COLO829 (cell line): ENCODE results near the gene INKA2.
"Not testable (repeated sequence)": the region's sequence is repeated elsewhere in the genome, so short reads cannot be mapped to it uniquely, and the experiment has no call there.

Experiments used
- DNase-seq: peaks from one replicate; pipeline ENCODE4 v3.0.0; 2012; ENCODE audit warnings: low spot score

INKA2 gene

DNA sequence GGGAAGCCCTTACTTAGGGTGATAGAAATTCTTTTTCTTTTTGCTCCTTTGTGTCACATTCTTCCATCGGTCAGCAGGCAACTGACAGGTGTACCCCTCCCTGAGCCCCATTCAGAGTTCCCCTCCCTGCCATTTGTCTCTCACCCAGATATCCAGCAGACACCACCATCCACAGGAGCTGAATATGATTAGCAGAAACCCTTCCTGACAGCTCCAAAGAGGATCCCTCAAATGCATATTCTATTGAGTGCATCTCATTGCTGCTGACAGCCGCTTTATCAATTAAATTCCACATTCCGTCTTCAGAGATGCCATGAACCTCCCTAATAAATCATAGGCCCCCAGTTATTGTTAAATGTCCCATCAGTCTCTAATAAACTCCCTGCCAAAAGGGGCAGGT is 10.4 kb upstream of the INKA2 start:
- DNase-seq, result no peak

DNA sequence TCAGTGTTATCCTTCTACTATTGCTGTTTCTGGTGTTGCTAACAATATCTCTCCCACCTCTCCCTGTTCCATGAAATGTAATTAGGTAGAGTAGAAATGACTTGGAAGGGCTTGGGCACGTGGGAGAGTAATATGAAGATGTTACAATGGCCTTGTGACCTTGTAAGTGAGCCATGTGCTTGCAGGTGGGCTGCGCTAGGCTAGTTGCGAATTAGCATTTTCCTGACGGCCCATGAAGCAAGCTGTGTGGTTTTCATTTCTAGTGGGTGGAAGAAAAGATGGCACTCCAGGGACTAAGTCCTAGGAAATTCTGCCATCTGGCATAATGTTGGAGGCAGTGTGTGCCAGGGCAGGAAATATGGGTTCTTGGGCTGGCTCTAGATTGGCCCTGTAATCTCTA is 8.8 kb upstream of the INKA2 start:
- no peak for DNase-seq

DNA sequence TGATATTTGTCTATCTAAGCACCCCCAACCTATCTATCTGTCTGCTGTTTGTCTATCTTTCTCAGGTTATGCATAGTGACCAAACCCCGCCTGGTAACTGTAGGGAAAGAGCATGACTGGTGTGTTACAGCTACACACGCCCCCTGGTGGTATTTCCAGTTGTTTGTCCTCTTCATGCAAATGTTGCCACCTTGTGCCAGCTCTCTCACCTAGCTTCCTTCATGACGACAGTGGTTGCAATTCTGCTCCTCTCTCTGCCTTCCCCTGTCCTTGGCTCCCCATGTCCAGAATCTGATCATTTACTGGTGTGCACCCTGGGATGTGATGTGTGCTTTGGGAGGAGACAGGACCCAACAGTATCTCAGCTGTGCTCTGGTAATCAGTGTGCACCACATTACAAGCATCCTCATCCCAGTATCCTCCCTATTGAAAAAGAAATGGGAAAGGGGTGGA is 8.1 kb upstream of the INKA2 start:
- peak; percentile 44 for DNase-seq

DNA sequence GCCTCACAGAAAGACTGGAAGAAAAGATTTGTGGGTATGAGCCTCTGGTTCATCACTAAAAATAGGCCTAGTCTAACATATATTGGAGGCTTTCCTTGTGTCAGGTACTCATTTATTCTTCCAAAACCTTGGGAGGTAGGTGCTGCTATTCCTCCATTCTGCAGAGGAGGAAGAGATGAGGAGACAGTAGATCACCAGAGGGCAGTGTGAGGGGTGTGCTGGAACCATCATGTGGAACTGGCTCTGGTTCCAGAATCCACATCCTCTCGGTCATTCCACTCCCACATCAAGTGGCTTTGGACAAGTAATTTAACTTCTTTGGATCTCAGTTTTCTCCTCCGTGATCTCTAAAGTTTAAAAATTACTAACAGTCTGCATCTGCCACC is 7.4 kb upstream of the INKA2 start:
- no peak for DNase-seq

DNA sequence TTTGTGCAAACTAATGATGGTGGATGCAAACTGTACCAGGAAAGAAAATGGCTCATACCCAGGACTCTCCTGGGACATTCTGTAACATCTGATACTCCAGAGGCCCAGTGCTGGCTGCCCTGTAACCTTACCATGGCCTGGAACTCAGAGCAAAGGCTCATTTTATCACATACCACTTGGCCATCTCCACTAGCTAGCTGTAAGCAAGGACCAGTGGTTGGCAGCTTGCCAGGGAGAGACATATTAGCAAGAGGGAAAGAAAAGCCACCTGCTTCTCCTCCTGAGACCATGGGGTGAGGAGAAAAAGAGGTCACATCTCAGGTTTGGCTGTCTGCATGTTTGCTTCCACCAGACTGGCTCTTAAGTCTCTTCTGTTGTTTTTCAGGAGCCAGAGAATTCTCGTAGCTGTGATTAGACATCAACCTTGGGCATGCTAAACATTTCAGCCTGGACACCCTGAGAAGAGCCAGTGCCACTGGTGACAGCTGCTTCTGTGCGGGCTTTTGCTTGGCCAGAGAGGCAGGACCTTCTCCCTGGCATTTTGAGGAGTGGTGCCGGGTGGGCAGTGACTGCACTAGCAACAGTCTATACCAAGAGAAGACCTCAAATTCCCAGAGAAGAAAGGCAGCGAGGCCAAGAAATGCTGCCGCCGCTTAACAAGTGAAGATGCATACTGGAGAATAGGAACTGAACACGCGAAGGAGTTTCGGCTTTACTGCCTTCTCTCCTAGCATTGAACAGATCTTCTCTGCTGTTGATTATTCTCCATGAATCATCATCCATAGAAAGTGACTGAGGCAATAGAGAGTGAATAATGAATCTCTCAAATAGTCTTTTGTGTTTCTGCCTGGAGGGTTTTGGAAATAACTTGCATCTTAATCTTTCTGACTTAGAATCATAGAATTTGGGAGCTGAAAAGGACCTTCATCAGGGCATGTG is 6.7 kb upstream of the INKA2 start:
- peak; percentile 22 for DNase-seq

DNA sequence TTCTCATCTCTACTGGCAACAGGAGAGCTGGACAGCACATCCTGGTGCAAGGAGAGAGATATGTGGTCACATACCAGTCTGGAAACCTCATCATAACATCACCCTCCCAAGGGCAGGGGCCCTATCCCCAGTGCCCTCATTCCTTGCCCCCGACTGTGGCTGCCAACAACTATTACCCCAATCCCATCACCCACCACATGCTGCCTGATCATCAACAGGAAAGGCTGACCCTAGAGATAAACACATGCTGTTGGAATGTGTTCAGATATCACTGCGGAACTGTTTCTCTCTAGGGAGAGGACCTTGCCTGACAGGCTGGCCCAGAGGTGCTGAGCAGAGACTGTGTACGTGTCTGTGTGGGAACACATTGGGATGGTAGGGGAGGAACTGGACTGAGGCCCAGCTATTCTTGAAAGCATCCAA is 4.5 kb upstream of the INKA2 start:
- no peak for DNase-seq

DNA sequence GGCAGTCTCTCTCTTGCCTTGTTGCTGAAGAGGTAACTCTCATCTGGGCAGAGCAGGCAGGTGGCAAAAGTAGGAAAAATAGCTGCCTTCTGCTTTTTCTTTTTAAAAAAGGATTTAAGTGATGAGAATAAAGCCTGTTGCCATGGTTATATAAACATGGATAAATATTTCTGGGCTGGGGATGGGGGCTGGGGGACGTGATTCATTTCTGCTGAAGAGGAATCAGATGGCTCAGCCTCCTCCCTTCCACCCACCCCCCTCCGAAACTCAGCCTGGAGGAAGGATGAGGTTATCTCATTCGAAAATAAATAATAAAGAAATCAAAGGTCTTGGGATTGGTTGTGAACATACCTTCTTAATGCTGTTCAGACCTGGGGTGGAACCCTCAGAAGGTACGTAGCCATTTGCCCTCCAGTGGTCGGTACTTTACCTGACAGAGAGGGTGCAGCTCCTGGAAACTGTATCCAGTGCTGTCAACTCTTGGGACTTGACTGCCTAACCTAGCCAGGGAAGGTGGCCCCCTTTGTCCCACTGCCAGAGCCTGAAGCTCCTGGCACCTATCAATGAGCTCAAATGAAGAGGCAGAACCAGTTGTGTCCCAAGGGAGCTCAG is 3.8 kb upstream of the INKA2 start:
- DNase-seq, result no peak

DNA sequence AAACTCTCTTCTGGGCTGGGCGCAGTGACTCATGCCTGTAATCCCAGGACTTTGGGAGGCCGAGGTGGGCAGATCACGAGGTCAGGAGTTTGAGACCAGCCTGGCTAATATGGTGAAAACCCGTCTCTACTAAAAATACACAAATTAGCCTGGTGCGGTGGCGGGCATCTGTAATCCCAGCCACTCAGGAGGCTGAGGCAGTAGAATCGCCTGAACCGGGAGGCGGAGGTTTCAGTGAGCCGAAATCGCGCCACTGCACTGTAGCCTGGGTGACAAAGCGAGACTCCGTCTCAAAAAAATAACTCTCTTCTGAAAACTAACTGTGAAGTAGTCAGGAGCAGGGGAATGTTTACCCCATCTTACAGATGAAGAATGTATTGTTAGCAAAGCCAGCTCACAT is 3.1 kb upstream of the INKA2 start:
- DNase-seq, result not testable (repeated sequence)

DNA sequence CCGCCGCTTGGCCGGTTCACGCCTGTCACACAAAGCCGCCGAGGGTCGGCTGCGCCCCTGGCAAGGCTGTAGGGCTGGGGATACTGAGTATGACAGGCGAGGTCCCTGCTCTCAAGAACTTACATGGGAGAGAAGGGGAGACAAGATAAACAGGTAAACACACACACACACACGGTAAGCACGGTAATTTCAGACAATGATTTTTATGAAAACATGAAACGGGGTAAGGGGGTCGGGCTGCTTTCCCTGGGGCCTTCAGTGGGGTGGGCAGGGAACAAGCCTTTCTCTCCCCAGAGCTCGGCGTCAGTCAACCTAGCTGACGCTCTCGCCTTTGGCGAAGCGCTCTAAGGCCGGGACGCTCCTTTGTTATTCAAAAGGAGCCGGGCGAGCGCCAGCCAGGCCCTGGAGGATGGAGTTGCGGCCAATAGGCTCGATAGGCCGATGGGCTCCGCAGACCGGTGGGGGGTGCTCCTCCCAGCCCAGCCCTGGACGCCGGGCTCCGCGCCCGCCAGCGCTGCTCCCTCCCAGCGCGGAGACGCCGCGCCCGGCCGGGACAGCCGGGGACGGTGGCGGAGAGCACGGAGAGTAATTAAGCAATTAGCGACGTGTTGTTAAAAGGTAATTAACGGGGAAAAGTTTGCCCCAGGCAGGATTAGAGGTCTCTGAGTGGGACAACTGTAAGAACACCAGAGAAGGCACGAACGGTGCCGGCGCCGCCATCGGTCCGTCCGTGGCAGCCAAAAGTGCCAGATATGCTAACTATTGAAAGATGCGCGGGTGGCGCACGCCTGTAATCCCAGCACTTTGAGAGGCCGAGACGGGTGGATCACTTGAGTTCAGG is 950 bp upstream of the INKA2 start:
- DNase-seq, result no peak

DNA sequence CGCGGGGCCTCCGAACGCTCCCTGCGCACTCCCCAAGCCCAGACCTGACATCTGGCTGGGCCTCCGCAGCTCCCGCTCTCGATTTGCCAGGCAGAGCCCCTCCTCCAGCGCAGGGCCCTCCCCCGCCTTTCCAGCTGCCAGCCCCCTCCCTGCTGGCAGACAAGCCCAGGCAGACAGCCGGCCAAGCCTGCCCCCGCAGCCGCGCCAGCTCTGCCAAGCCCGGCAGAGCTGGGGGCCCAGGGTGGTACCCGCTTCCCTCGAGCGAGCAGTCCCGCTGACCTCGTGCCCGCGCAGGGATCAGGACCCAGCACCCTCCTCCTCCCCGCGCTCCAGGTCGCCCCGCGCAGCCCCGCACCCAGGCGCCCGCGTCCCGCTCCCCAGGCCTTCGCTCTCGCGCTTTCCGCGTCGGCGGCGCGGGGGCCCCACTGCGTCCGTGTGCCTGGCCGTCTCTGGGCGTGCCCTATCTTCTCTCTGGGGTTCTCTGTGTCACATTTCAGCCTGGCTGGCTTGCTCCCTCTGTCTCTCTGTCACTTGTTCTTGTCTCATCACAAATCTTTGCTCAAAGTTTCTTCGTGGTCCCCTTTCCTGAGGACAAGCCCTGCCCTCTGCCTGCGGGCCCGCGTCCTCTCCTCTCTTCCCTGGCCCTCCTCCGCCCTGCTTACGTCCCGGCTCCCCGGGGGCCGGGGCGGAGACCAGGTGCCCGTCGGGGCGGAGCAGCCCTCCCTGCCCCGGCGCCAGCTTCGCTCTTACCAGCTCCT is 580 bp downstream of the INKA2 start:
- no peak for DNase-seq

DNA sequence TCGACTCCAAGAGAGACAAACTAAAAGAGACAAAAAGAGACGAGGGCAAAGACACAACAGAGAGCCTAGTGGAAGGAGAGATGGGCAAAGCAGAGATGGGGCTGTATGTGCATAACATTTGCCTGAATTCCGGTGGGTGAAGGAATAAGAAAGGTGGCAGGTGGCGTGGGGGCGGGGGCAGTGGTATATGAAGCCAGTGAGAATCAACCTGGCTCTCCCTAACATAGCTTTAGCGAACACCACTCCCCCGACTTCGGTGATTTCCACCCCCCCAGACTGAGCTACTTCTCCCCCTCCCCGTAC is 1.1 kb downstream of the INKA2 start:
- DNase-seq, result no peak

DNA sequence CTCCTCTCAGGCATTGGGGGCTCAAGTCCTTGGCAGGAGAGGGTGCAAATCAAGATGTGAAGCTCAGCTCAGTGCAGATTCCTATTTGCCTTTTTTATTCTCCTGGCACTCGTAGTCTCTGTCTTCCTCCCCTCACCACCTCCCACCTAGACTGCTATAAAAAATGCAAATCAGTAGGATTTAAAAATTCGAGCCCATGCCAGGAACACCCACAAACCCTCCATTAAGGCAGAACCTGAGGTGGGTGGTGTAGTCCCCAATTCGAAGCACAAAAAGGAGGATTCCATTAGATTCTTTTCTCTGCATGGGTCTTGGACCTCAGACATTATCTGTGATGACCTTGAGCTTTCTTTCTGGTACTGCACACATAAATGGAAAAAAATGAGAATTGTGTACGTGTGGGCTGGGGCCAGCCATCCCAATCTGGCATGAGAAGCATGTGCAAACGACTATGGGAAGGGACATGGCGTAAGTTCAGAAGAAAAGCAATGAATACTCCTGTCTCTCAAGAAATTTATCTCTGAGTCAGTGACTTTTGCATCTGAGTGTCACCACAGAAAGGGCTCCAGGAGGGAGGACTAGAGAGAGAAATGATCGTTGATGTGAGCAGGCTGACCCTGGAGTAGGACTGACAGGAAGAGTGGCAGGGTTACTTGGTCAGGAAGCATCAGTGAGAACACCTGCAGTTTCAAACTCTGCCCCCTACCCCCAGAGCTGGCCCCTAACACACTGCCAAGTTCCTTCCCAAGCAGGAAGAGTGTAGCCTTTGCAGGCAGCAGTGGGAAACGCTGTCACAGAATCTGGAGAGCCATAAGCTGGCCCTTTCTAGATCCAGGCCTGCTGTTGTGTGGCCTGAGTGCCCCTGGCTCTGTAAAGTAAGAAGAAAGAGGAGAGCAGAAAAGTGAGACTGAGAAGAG is 1.7 kb downstream of the INKA2 start:
- no peak for DNase-seq

DNA sequence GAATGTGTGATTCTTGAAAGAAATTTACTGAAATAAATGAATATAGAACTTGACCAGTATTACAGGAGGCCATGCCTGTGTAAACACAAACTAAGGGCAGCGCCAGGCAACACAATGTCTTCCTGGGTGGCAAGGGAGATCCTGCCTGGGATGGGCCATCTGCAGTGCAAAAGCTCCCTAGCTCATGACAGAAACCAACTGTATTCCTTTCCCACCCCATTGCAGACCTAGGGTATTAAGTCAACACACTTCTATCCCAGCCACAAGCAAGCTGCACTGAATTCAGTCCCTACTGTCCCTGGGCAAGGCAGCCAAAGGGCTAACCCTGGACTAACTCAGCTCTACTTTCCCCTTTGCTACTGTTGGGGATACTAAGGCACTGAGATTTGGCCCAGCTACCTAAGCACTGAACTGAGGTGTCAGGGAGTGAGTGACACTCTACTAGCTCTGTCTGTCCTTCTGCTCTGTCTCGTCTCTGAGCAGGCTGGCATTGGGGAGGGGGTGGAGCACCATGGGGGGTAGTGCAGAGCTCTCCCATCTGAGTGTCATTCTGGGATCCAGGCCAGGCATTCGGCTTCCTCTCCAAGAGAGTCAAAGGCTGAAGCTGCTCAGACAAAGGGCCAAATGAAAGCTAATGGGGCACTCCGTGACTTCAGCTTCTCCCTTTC is 2.5 kb downstream of the INKA2 start:
- no peak for DNase-seq

DNA sequence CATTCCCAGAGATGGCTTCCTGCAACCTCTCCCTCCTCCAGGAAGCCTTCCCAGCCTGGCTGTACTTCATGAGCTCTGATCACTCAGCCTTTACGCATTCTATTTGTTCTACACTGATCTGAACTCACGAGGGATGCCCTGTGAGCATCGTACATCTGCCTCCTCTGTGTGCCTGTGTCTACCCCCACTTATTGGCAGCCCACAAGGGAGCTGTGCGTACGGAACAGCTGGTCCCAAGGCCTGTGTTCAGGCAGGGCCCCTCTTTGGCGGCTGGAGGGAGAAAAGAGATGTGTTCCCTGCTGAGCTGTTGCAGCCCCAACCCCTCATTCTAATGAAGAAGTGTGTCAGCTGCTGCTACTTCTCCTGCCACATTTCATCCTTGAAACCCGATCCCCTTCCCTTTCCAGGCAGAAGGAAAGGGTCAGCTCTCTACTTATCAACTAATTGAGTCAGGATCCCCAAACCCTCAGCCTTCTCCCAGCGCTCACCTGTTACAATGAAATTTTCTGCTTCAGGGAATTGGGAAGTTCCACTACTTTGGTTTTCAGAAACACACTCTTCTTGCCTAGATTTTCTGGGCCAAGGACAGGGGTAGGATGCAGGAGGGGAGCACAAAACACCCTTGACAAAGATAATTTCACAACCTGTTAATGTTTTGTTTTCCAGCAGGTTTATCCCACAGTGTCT is 3.2 kb downstream of the INKA2 start:
- no peak for DNase-seq

DNA sequence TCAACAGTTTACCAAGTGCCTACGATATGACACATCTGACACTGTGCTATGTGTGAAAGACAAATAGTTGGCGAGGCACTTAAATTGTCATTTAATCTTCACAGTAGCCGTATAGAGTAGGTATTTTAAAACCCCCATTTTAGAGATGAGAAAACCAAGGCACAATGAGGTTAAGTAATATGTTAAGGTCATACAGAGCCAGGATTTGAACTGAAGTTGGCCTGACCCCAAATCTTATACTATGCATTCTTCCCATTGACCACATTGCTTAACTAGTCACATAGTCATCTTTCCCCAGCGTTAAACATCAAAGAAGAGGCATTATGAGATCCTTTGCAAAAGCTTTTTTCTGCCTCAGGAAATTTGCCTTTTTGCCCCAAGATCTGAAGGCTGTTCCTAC is 3.9 kb downstream of the INKA2 start:
- no peak for DNase-seq

DNA sequence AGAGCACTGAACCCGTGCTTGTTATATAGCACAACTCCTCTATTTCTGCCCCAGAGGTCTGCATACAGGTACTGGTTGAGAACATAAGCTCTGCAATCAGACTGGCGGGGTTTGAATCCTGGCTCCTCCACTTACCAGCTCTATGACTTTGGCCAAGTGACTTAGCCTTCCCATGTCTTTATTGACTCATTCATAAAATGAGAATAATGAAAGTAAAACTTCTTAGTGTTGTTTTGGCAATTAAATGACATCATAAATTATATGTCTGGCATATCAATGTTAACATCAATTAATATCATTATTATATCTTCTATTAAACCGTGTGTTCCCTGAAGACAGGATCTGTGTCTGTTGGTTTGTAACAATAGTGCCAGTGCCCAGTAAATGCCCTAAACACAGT is 4.3 kb downstream of the INKA2 start:
- DNase-seq, result no peak

DNA sequence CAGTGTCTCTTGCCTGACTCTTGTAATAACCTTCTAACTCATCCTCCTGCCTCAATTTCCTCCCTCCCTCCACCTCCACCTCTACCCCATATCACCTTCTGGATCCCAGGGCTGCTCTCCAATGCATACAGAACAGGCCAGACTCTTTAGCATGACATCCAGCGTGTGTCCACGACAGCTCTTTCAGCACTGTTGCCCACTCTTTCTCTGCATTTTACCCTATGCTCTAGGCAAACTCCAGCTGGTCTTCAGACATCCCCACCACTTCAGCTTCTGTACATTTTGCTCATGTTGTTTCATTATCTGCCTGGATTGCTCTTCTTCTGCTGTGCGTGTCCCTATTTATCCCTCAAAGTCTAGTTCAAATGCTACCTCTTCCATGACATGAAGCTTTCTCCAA is 4.8 kb downstream of the INKA2 start:
- no peak for DNase-seq

DNA sequence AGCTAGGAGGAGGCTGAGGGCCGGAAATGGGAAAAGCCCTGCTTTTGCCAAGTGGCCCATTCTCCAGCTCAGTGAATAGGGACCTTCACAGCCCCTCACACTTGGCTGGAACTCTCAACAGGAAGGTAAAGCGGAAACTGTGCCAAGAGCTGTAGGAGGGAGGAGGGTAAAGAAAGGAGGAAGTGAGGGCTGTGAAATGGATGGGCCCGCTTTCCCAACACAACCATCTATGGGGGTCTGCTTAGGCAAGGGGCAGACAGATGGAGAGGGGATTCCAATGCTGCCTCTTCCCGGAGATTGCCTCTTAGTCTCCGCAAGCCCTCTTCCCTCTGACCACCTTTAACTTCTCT is 5.2 kb downstream of the INKA2 start:
- no peak for DNase-seq

DNA sequence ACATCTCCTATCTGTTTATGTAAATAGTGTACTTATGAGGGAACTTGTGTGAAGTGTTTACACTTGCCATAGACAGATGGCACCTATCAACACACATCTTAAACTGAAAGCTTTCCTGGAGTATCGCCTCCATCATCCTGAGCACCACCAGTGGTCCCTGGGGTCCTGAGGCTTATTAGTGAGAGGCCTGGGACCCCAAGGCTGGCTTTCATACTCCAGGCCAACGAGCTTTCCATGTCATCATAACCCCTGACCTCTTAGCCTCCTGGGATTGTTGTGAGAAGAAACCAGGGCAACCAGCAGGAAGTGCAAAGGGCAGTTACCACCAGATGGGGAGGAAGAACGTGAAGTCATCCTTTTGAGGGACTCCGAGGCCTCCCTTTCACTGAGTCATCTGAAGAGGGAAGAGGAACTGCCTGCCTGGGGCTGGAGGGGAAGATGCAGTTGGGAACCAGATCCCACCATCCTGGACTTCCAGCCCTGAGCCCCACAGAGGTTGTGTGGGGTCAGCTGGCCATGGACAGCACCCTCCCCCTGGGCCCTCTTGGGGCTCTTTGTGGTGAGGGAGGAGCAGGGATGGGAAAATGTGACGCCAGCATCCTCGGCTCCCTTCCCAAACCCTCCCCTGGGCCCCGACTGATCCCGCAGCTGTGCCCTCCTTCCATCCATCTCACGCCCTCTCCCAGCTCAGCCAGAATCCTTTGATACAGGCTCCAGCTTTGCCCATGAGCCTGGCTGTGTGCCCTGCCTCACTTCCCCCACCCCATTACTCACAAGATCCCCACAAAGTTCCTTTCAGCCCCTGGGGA is 5.8 kb downstream of the INKA2 start:
- no peak for DNase-seq
